B cell (primary cell): ENCODE data around the gene DPP9.

Experiments
- EZH2 ChIP-seq: IDR thresholded peaks from 2 replicates; pipeline ENCODE4 v1.6.1; 2012; ENCODE audit warnings: borderline replicate concordance, low read depth, mild to moderate bottlenecking, moderate library complexity, low read length; ENCODE audit not compliant: insufficient read depth, poor library complexity, severe bottlenecking
- TF ChIP-seq, protein P1 (sequence below): fragments of 200-600 bp; IDR thresholded peaks from one replicate; pipeline ENCODE4 v1.8.0; 2022; ENCODE audit warnings: antibody characterized with exemption, mild to moderate bottlenecking

DNA sequence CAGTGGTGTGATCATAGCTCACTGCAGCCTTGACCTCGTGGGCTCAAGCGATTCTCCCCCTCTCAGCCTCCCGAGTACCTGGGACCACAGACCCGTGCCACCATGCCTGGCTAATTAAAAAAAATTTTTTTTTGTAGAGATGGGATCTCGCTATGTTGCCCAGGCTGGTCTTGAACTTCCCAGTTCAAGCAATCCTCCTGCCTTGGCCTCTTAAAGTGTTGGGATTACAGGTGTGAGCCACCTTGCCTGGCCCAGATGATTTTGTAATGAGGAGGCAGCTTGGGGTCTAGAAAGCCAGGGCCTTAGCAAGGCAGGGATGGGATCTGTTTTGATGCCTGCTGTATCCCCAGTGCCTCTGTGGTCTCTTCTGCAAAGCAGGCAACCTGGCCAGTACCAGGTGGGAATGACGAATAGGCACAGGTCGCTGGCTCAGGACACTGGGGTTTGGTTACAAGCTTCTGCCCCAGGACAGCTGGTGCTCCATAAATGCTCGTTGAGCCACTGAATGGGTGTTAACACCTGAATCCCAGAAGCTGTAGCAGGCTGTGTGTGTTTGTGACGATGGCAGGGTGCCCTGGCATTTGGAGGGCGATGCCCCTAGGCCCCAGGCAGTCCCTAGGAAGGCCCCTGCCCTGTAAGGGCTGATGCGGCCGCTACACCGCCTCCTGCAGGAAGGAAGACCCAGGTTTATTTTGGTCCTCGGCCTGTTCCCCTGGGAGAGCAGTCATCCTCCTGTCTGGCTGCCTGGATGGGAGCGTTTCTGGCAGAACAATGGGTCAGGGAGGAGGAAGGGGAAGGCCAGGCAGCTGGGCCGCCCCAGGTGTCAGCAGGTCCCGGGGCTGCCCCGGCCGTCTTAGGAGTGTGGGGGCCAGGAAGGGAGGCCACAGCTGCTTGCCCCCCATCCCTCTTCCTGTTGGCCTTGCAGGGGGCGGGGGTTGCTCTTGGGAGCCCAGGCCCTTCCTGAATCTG is 75.7 kb downstream of the DPP9 start:
- TF ChIP-seq, protein P1, sequence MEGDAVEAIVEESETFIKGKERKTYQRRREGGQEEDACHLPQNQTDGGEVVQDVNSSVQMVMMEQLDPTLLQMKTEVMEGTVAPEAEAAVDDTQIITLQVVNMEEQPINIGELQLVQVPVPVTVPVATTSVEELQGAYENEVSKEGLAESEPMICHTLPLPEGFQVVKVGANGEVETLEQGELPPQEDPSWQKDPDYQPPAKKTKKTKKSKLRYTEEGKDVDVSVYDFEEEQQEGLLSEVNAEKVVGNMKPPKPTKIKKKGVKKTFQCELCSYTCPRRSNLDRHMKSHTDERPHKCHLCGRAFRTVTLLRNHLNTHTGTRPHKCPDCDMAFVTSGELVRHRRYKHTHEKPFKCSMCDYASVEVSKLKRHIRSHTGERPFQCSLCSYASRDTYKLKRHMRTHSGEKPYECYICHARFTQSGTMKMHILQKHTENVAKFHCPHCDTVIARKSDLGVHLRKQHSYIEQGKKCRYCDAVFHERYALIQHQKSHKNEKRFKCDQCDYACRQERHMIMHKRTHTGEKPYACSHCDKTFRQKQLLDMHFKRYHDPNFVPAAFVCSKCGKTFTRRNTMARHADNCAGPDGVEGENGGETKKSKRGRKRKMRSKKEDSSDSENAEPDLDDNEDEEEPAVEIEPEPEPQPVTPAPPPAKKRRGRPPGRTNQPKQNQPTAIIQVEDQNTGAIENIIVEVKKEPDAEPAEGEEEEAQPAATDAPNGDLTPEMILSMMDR: no peak
- TF ChIP-seq EZH2: no peak
